RWPE2 (cell line): ENCODE measurements around the gene AKNAD1.

Experiments used
- ATAC-seq: fragments of 200-7000 bp; cut with Tn5 transposase; 3 replicates; pipeline ENCODE4 v1.9.1; 2021; ENCODE audit warnings: low read depth
- DNase-seq: peaks from one replicate; pipeline ENCODE4 v3.0.0-alpha.2; 2020; ENCODE audit warnings: low spot score
- H3K27ac ChIP-seq: fragments of 450-650 bp; 2 replicates; pipeline ENCODE4 v1.5.1; 2017; ENCODE audit warnings: mild to moderate bottlenecking; ENCODE audit not compliant: poor library complexity, severe bottlenecking
- H3K27me3 ChIP-seq: fragments of 250-450 bp; sonication (Bioruptor Pico); 2 replicates; pipeline ENCODE4 v1.5.1; 2021; ENCODE audit warnings: mild to moderate bottlenecking, moderate library complexity; ENCODE audit not compliant: insufficient read depth, poor library complexity, severe bottlenecking
- H3K36me3 ChIP-seq: fragments of 250-450 bp; sonication (Bioruptor Pico); 2 replicates; pipeline ENCODE4 v1.5.1; 2020; ENCODE audit warnings: low read depth, mild to moderate bottlenecking, moderate library complexity
- H3K4me1 ChIP-seq: fragments of 250-450 bp; sonication (Bioruptor Pico); 2 replicates; pipeline ENCODE4 v1.5.1; 2021; ENCODE audit warnings: mild to moderate bottlenecking, moderate library complexity; ENCODE audit not compliant: insufficient read depth, poor library complexity, severe bottlenecking
- H3K4me3 ChIP-seq: fragments of 250-450 bp; sonication (Bioruptor Pico); 2 replicates; pipeline ENCODE4 v1.5.1; 2021; ENCODE audit warnings: mild to moderate bottlenecking, moderate library complexity; ENCODE audit not compliant: severe bottlenecking
- H3K9me3 ChIP-seq: fragments of 250-450 bp; sonication (Bioruptor Pico); 2 replicates; pipeline ENCODE4 v1.5.1; 2021; ENCODE audit warnings: mild to moderate bottlenecking, moderate library complexity; ENCODE audit not compliant: severe bottlenecking
- CTCF ChIP-seq: fragments of 450-650 bp; IDR thresholded peaks from one replicate; pipeline ENCODE4 v1.5.1; 2017; ENCODE audit warnings: mild to moderate bottlenecking, moderate library complexity; ENCODE audit not compliant: poor library complexity, severe bottlenecking

The AKNAD1 gene

GRCh38 chr1:108831225-108831624 lies 25.7 kb downstream of the AKNAD1 start:
- peaks cover 39% of the 10 kb centered on the region for H3K4me1 ChIP-seq
- H3K27ac ChIP-seq = peak overlapping the region; percentile 95
- H3K4me3 ChIP-seq = no peak overlapping the region
- no peak for TF ChIP-seq CTCF
- H3K36me3 ChIP-seq = no peaks in the 10 kb centered on the region
- DNase-seq (no peak), ATAC-seq (no peak)
- no peaks in the 10 kb centered on the region for H3K9me3 ChIP-seq
- H3K27me3 ChIP-seq = no peaks in the 10 kb centered on the region

GRCh38 chr1:108830119-108831008 lies 26.5 kb downstream of the AKNAD1 start:
- Histone ChIP-seq H3K4me3 (no peak overlapping the region), H3K9me3 (no peaks in the 10 kb centered on the region), H3K27ac (peak overlapping the region; percentile 95), H3K36me3 (no peaks in the 10 kb centered on the region), H3K4me1 (peaks cover 39% of the 10 kb centered on the region), H3K27me3 (no peaks in the 10 kb centered on the region)
- DNase-seq (peak; percentile 82), ATAC-seq (peak; percentile 60)
- TF ChIP-seq CTCF = no peak

- no peak for DNase-seq
- Histone ChIP-seq H3K27me3 (no peaks in the 10 kb centered on the region), H3K4me1 (peaks cover 39% of the 10 kb centered on the region), H3K27ac (peak overlapping the region; percentile 95), H3K36me3 (no peaks in the 10 kb centered on the region), H3K9me3 (no peaks in the 10 kb centered on the region), H3K4me3 (no peak overlapping the region)
- TF ChIP-seq CTCF = no peak
- ATAC-seq = no peak
Observed at GRCh38 chr1:108829498-108829916, 27.4 kb downstream of the AKNAD1 start.

- no peaks in the 10 kb centered on the region for H3K27me3 ChIP-seq
- H3K4me1 ChIP-seq = peaks cover 39% of the 10 kb centered on the region
- peak; percentile 92 for TF ChIP-seq CTCF
- no peaks in the 10 kb centered on the region for H3K9me3 ChIP-seq
- ATAC-seq = peak; percentile 89
- peak; percentile 94 for DNase-seq
- no peak overlapping the region for H3K4me3 ChIP-seq
- H3K36me3 ChIP-seq = no peaks in the 10 kb centered on the region
- peak overlapping the region; percentile 95 for H3K27ac ChIP-seq
Observed at GRCh38 chr1:108828074-108828961, 28.6 kb downstream of the AKNAD1 start.
